Caco-2 (cell line): ENCODE data around the gene TMEM129. TPM values are rescaled to one million over a fixed set of nuclear protein-coding genes. Genes with fewer than 3 reads are reported as not detected.

Source experiments
- BruUV-seq: library from RNA; stranded (reverse); fragments of 400-500 nt; replicated peaks from 2 replicates; lab custom pipeline; 2021; lab: Mats Ljungman, UMichigan
- CTCF ChIA-PET: fragments of 300-600 bp; sonication (Branson Sonifier 250); formaldehyde crosslinking; loops from one replicate; lab custom pipeline; 2022; ENCODE audit warnings: antibody characterized with exemption; lab: Charles Lee
- POLR2A ChIA-PET: fragments of 300-600 bp; sonication (Branson Sonifier 250); formaldehyde crosslinking; loops from one replicate; lab custom pipeline; 2022; ENCODE audit warnings: antibody characterized with exemption; lab: Charles Lee
- DNase-seq, 2 experiments: peaks; one replicate each; pipeline versions ENCODE4 v3.0.0 to v3.0.0-alpha.2; 2020 to 2022
- H3K27me3 ChIP-seq: replicated peaks from 2 replicates; pipeline ENCODE4 v1.6.0; 2011; ENCODE audit warnings: low read length; ENCODE audit not compliant: control insufficient read depth, insufficient read depth
- H3K36me3 ChIP-seq: 2 replicates; pipeline ENCODE4 v1.5.1; 2011; ENCODE audit warnings: low read length; ENCODE audit not compliant: control insufficient read depth, insufficient read depth
- H3K4me1 ChIP-seq: fragments of 250-450 bp; sonication (Bioruptor Pico); 2 replicates; pipeline ENCODE4 v1.5.1; 2020; ENCODE audit warnings: mild to moderate bottlenecking
- H3K4me3 ChIP-seq: 2 replicates; pipeline ENCODE4 v1.5.1; 2011; ENCODE audit warnings: low read depth, mild to moderate bottlenecking, control low read depth, low read length
- H3K9me3 ChIP-seq: fragments of 250-450 bp; sonication (Bioruptor Pico); 2 replicates; pipeline ENCODE4 v1.5.1; 2020; ENCODE audit warnings: mild to moderate bottlenecking, moderate library complexity
- H3K27ac Mint-ChIP-seq: one replicate; pipeline ENCODE4 v1.8.0; 2022; ENCODE audit warnings: mixed read lengths; ENCODE audit not compliant: unreplicated experiment
- H3K27me3 Mint-ChIP-seq: one replicate; pipeline ENCODE4 v1.8.0; 2022; ENCODE audit warnings: mixed read lengths; ENCODE audit not compliant: insufficient read depth, unreplicated experiment
- H3K36me3 Mint-ChIP-seq: one replicate; pipeline ENCODE4 v1.8.0; 2022; ENCODE audit warnings: mild to moderate bottlenecking, mixed read lengths; ENCODE audit not compliant: insufficient read depth, unreplicated experiment
- H3K4me1 Mint-ChIP-seq: one replicate; pipeline ENCODE4 v1.8.0; 2022; ENCODE audit warnings: low read depth, mixed read lengths; ENCODE audit not compliant: unreplicated experiment
- H3K4me3 Mint-ChIP-seq: one replicate; pipeline ENCODE4 v1.8.0; 2022; ENCODE audit warnings: mild to moderate bottlenecking, moderate library complexity, mixed read lengths; ENCODE audit not compliant: unreplicated experiment
- H3K9me3 Mint-ChIP-seq: one replicate; pipeline ENCODE4 v1.8.0; 2022; ENCODE audit warnings: mixed read lengths; ENCODE audit not compliant: unreplicated experiment
- CTCF ChIP-seq, 2 experiments: fragments of 200-600 bp in 1 of 2; IDR thresholded peaks; 1 replicate in 1 of 2; 2 replicates in 1 of 2; pipeline versions ENCODE4 v1.5.1 to v1.8.0; 2011 to 2022; ENCODE audit warnings: antibody characterized with exemption in 1 of 2, control low read depth in 1 of 2, inconsistent platforms in 1 of 2, low read depth in 1 of 2, low read length in 1 of 2, mild to moderate bottlenecking in 1 of 2, moderate library complexity in 1 of 2; ENCODE audit not compliant: insufficient read depth in 1 of 2, severe bottlenecking in 1 of 2, unreplicated experiment in 1 of 2
- intact Hi-C: fragments of 100-400 bp; cut with micrococcal nuclease; formaldehyde crosslinking; loops from one replicate; pipeline ENCODE4 v1.10.0; 2022; ENCODE audit not compliant: unreplicated experiment
- total RNA-seq: library from RNA; stranded (reverse); gene quantifications from 2 replicates; pipeline ENCODE4 v1.2.3, GENCODE V29; 2022

TMEM129 gene
- total RNA-seq, 1 experiment from 2014 or later: 39.0 TPM

- Mint-ChIP-seq H3K27me3 (no peaks in the 10 kb centered on the region), H3K9me3 (no peaks in the 10 kb centered on the region), H3K27ac (no peak overlapping the region), H3K36me3 (no peaks in the 10 kb centered on the region), H3K4me1 (no peaks in the 10 kb centered on the region), H3K4me3 (no peak overlapping the region)
- CTCF ChIA-PET: no interaction called here
- DNase-seq: no peak
- POLR2A ChIA-PET: no interaction called here
- no peak for TF ChIP-seq CTCF (IDR thresholded peaks at IDR 0.05; ENCODE audit: insufficient read depth in 1 of 2, low read depth in 1 of 2, low read length in 1 of 2, severe bottlenecking in 1 of 2, unreplicated experiment in 1 of 2)
- Histone ChIP-seq H3K27me3 (no peaks in the 10 kb centered on the region), H3K36me3 (no peaks in the 10 kb centered on the region), H3K4me3 (no peak overlapping the region), H3K4me1 (peaks cover 17% of the 10 kb centered on the region; the same call in 1 of the 2 replicates), H3K9me3 (no peaks in the 10 kb centered on the region)
- no TSS peak for BruUV-seq
- intact Hi-C loops: no loop called here
These were observed 35.0 kb upstream of the TMEM129 start for GRCh38 chr4:1756079-1756478.

GRCh38 chr4:1755297-1755696 lies 34.2 kb upstream of the TMEM129 start:
- no peak for TF ChIP-seq CTCF (IDR thresholded peaks at IDR 0.05; ENCODE audit: insufficient read depth in 1 of 2, low read depth in 1 of 2, low read length in 1 of 2, severe bottlenecking in 1 of 2, unreplicated experiment in 1 of 2)
- Histone ChIP-seq H3K9me3 (no peaks in the 10 kb centered on the region), H3K36me3 (no peaks in the 10 kb centered on the region), H3K4me1 (peaks cover 17% of the 10 kb centered on the region; the same call in 1 of the 2 replicates), H3K27me3 (no peaks in the 10 kb centered on the region), H3K4me3 (no peak overlapping the region)
- intact Hi-C loops: no loop called here
- Mint-ChIP-seq H3K27me3 (no peaks in the 10 kb centered on the region), H3K4me3 (no peak overlapping the region), H3K4me1 (no peaks in the 10 kb centered on the region), H3K27ac (no peak overlapping the region), H3K9me3 (no peaks in the 10 kb centered on the region), H3K36me3 (no peaks in the 10 kb centered on the region)
- DNase-seq: no peak
- ChIA-PET CTCF (no interaction called here), POLR2A (no interaction called here)
- BruUV-seq: no TSS peak

- peaks cover 9% of the 10 kb centered on the region; the same call in 1 of the 2 replicates for H3K4me1 ChIP-seq
- Mint-ChIP-seq H3K9me3 (no peaks in the 10 kb centered on the region), H3K4me3 (no peak overlapping the region), H3K27me3 (no peaks in the 10 kb centered on the region), H3K27ac (no peak overlapping the region), H3K36me3 (no peaks in the 10 kb centered on the region), H3K4me1 (no peaks in the 10 kb centered on the region)
- no TSS peak for BruUV-seq
- no peaks in the 10 kb centered on the region for H3K27me3 ChIP-seq
- intact Hi-C loops: no loop called here
- ChIA-PET POLR2A (interaction anchor here (0.5 kb wide), 1 partner anchor 81 kb away, joined by 3 read pairs; no protein-coding TSS in a partner anchor), CTCF (interaction anchor here (0.8 kb wide), 1 partner anchor 13 kb away, joined by 3 read pairs; no protein-coding TSS in a partner anchor)
- H3K36me3 ChIP-seq: no peaks in the 10 kb centered on the region
- peak in 1 of 2 experiments; percentile 56 for DNase-seq
- no peaks in the 10 kb centered on the region for H3K9me3 ChIP-seq
- no peak for TF ChIP-seq CTCF (IDR thresholded peaks at IDR 0.05; ENCODE audit: insufficient read depth in 1 of 2, low read depth in 1 of 2, low read length in 1 of 2, severe bottlenecking in 1 of 2, unreplicated experiment in 1 of 2)
- no peak overlapping the region for H3K4me3 ChIP-seq
These were observed 33.2 kb upstream of the TMEM129 start for GRCh38 chr4:1754336-1754735.
